HG03139 (cell line): ENCODE measurements around the gene LMO4.
A peak's percentile ranks its signal among the peaks of the same experiment; 100 is the strongest.

Experiments used
- ATAC-seq: cut with Tn5 transposase; IDR thresholded peaks from one replicate; pipeline ENCODE4 v1.9.1; 2021; ENCODE audit not compliant: unreplicated experiment

Gene LMO4, protein sequence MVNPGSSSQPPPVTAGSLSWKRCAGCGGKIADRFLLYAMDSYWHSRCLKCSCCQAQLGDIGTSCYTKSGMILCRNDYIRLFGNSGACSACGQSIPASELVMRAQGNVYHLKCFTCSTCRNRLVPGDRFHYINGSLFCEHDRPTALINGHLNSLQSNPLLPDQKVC

GRCh38 chr1:87328272-87329050 is at the start of gene LMO4:
LMO4 (plus strand) TSS chr1:87328880; CDS start chr1:87332016, 3,136 bp downstream.
- peak; percentile 78 for ATAC-seq

DNA sequence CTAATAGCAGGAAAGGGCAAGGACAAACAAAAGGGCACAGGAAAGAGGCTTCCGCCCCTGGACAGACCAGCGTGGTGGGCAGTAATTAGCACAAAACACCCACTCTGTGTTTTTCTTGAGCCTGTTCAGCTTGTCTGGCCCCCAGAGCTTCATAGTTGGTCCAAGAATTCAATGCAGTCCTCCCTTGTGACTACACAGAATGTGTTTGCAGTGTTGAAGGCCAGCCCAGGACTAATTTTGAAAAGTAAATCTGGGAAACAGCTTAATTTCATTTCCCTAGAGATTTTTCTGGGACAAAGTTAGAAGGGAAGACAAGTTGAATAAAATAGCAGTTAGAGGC is 49.2 kb upstream of the LMO4 start:
- ATAC-seq = no peak

DNA sequence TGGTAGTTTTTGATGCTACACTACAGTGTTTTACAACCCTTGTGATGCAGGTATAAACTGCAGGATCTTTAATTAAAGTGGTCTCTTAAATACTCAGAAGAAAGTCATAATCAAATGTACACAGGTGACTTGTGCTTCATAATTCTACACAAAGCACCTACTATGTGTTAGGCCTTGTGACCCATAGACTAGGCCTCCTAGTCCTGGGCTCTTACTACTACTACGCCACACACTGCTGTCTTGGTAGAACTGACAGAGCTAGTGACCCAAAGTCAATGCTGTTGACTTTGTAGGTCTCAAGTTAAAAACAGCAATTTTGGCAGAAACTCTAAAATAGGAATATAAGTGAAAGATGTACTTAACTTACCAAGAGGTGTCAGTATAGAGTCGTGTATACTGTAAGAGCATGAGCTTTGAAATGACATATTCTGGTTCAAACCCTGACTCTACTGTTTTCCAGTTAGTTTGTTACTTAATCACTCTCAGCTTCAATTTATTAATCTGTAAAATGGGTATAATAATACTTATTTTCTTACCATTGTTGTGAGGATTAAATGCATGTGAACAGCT is 48.6 kb upstream of the LMO4 start:
- no peak for ATAC-seq

DNA sequence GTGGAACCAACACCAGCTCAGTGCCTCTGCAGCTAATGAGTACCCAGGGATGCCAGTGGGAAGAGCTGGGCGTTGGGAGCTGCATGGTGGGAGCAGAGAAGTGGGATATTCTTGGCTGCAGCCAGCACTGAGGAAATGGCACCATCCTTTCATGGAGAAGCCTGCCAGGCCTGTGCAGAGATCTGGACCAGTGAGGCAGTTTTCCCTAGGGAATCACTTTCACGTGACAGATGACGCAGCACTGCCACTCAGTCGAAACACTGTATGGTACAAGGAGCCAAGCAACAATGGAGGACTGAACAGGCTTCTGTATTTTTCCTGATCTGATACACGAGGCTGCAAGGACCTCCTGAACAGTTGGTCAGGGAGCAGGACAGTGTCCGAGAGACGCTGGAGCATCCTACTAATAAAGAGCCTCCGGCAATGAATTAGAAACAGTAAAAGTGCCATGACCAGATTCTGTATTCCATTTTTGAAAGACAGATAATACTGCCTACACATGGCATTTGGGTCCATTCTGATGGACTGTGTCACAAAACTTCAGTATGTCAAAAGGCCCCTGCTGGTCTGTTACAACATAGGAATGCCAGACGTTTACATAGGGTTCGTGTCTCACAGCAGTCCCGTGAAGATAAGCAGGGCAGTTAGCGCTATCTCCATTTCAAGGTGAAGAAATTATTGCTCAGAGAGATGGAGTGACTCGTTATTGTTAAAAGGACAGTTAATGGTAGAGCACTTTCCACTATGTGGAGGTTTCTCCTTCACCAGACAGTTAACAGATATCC is 44.0 kb upstream of the LMO4 start:
- ATAC-seq = no peak

DNA sequence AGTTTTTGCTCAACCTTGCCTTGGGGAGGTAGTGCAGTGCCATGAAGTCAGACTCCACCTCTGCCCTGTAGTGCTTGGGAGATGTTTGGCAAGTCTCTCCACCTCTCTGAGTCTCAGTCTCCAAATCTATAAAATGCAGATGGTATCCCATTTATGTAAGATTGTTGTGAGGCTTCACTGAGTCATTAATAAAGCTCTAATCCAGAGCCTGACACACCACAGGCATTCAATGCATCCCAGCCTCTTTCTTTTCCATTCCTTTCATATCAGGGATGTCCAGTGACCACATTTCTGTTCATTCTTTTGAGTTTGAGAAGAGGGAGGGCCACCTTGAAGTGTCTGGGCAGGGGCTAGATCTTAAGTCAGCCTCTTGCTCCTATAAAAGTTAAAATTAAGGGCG is 37.6 kb upstream of the LMO4 start:
- no peak for ATAC-seq

DNA sequence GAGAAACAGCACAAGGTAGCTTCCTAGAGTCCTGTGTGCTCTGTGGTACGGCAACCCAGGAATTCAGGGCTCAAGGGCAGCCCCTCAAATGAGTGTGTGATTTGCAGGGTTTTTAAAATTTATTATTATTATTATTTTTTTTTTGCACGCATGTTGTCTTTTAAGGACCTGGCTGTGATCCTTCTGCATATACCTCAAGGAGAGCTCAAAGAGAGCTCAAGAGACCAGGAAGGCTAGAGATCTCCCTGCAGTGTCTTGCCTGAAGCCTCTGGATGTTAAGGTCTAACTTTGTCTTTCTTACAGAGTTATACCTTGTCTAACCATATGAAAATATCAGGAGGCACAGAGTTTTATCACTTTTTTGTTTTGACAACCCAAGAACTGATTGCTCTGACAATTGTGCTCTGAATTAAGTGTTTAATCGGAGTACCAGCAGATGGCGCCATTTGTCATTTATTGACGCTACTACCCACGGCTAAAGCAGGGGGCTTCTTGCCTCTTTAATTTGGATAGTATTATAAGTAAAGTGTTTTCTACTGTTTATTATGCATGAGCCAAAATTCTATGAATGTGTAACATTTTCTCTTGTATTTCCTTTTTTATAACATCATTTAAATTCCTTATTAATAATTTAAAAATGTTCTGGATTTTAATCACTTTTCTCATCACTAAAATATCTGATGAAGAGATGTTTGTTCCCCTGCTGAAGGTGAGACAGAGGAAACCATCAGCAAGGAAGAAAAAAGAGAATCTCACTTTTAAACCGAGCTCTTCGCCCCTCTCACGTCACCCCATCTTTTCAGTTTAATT is 35.8 kb upstream of the LMO4 start:
- no peak for ATAC-seq

GRCh38 chr1:87294633-87295032 is 34.0 kb upstream of the LMO4 start:
- no peak for ATAC-seq

DNA sequence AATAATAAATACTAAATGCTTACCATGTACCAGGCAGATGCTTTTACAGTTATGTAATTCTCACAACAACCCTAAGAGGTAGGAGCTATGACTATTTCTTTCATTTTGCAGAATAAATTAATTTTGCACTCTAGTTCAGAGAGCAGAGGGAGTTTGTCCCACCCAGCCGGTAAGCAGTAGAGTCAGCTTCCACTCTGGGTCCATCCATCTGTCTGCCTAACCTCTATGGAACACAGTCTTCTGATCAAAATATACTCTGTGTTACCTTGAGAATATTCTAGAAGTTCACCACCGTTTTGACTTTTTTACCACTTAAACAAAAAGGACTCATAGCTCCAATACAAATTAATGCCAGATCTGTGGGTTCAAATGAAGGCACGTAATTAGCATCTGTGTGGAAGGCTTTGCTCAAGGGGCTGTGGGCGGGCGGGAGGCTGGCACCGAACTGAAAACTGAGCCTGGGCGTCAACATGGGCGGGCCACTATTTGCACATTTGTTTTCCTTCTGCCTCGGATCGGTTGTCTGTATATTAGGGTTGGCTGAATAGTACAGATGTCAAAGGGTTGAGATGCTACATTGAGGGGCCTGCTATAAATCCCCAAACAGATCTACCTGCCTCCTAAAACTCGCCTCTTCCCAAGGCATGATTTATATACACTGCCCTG is 33.1 kb upstream of the LMO4 start:
- ATAC-seq = no peak

- ATAC-seq = no peak
Observed at GRCh38 chr1:87296206-87296605, 32.5 kb upstream of the LMO4 start.

- no peak for ATAC-seq
Observed at GRCh38 chr1:87299661-87300060, 29.0 kb upstream of the LMO4 start.

GRCh38 chr1:87300628-87301027 is 28.1 kb upstream of the LMO4 start:
- ATAC-seq = no peak

- ATAC-seq = no peak
Observed at GRCh38 chr1:87305151-87305550, 23.5 kb upstream of the LMO4 start.

GRCh38 chr1:87305762-87306161 is 22.9 kb upstream of the LMO4 start:
- no peak for ATAC-seq

DNA sequence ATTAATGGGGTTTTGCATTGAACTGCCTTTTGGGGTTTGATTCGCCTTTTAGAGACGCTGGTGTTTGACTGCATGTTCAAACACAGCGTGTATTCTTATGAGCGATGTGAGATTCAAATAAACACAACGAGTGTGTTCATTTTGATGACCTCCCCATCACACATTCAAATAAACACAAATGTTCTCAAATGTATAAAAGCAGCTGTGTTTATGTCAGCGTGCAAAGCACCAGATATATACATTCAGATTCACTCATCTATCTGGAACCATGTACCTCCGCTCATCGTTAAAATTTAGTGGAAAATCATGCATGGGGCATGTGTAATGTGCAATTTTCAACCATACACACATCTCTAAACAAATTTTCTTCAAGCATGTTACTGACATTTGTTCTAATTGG is 21.4 kb upstream of the LMO4 start:
- ATAC-seq = no peak

DNA sequence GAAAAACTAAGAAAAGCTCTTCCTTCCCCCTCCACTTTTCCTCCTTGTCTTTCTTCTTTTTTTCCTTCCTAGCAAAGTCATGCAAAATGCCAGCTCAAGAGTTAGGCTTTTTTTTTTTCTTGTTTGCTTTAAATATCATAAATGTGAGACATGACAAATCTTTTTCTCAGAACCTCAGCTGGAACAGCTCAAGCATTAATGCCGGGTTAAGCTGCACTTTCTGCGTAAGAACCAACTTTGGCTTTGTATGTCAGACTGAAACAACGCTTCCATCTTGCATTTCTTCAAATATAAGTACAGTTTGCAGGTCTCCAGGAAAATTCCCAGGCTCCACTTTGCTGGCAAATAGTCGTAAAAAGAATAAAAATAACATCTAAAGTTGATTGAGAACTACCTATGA is 20.7 kb upstream of the LMO4 start:
- ATAC-seq = no peak

- ATAC-seq = no peak
Observed at GRCh38 chr1:87314091-87314490, 14.6 kb upstream of the LMO4 start.

GRCh38 chr1:87318056-87318650 is 10.5 kb upstream of the LMO4 start:
- no peak for ATAC-seq

- no peak for ATAC-seq
Observed at GRCh38 chr1:87318806-87319205, 9.9 kb upstream of the LMO4 start.

- no peak for ATAC-seq
Observed at GRCh38 chr1:87325982-87326738, 2.5 kb upstream of the LMO4 start.
